HepG2 (cell line): ENCODE results near the gene ZNF783. TPM values are rescaled to one million over a fixed set of nuclear protein-coding genes. Genes with fewer than 3 reads are reported as not detected.

ENCODE experiments used
- ATRX ChIP-seq: sonication (generic); formaldehyde crosslinking; IDR thresholded peaks from 2 replicates; pipeline ENCODE4 v1.4.0; 2020; ENCODE audit warnings: missing genetic modification reagents, borderline replicate concordance
- CHD2 ChIP-seq: IDR thresholded peaks from 2 replicates; pipeline ENCODE4 v1.6.1; 2011; ENCODE audit warnings: low read depth, low read length, improper control_type of control experiment
- CREB3 ChIP-seq: sonication (generic); formaldehyde crosslinking; IDR thresholded peaks from 2 replicates; pipeline ENCODE4 v1.5.0; 2020; ENCODE audit warnings: missing genetic modification reagents
- CREBL2 ChIP-seq: sonication (generic); formaldehyde crosslinking; IDR thresholded peaks from 2 replicates; pipeline ENCODE4 v1.8.1; 2023; ENCODE audit warnings: missing genetic modification reagents, mild to moderate bottlenecking, borderline replicate concordance
- FOXK1 ChIP-seq: sonication (generic); formaldehyde crosslinking; IDR thresholded peaks from 2 replicates; pipeline ENCODE4 v1.4.0; 2020; ENCODE audit warnings: low read depth, missing genetic modification reagents, borderline replicate concordance
- GATAD2A ChIP-seq: IDR thresholded peaks from 2 replicates; pipeline ENCODE4 v1.6.1; 2016
- HES4 ChIP-seq: sonication (generic); formaldehyde crosslinking; IDR thresholded peaks from 2 replicates; pipeline ENCODE4 v1.9.0; 2021; ENCODE audit warnings: mild to moderate bottlenecking, missing genetic modification reagents, borderline replicate concordance
- HNRNPK ChIP-seq: fragments of 200-400 bp; formaldehyde crosslinking; IDR thresholded peaks from 2 replicates; pipeline ENCODE4 v1.6.1; 2018; ENCODE audit warnings: low read length, low read depth, moderate library complexity, mild to moderate bottlenecking; ENCODE audit not compliant: poor library complexity, severe bottlenecking
- IKZF1 ChIP-seq: fragments of 450-650 bp; IDR thresholded peaks from 2 replicates; pipeline ENCODE4 v1.7.1; 2016
- ISX ChIP-seq: sonication (generic); formaldehyde crosslinking; conservative IDR thresholded peaks from 2 replicates; pipeline ENCODE4 v1.5.0; 2020; ENCODE audit warnings: missing genetic modification reagents
- MTF1 ChIP-seq: sonication (generic); formaldehyde crosslinking; IDR thresholded peaks from 2 replicates; pipeline ENCODE4 v1.5.0; 2020; ENCODE audit warnings: missing genetic modification reagents
- PAWR ChIP-seq: sonication (generic); formaldehyde crosslinking; IDR thresholded peaks from 2 replicates; pipeline ENCODE4 v1.4.0; 2020; ENCODE audit warnings: missing genetic modification reagents, mild to moderate bottlenecking, borderline replicate concordance
- RNF2 ChIP-seq: fragments of 450-650 bp; conservative IDR thresholded peaks from 2 replicates; pipeline ENCODE4 v1.6.1; 2016; ENCODE audit warnings: low read depth
- SALL1 ChIP-seq: sonication (generic); formaldehyde crosslinking; IDR thresholded peaks from 2 replicates; pipeline ENCODE4 v1.8.0; 2022; ENCODE audit warnings: mild to moderate bottlenecking, missing genetic modification reagents
- SCMH1 ChIP-seq: sonication (generic); formaldehyde crosslinking; IDR thresholded peaks from 2 replicates; pipeline ENCODE4 v1.9.0; 2021; ENCODE audit warnings: missing genetic modification reagents, mild to moderate bottlenecking, borderline replicate concordance
- SNRNP70 ChIP-seq: fragments of 200-400 bp; formaldehyde crosslinking; IDR thresholded peaks from 2 replicates; pipeline ENCODE4 v1.6.1; 2017; ENCODE audit warnings: mild to moderate bottlenecking, low read depth, low read length, moderate library complexity
- TRAFD1 ChIP-seq: sonication (generic); formaldehyde crosslinking; IDR thresholded peaks from 2 replicates; pipeline ENCODE4 v1.5.1; 2020; ENCODE audit warnings: missing genetic modification reagents, mild to moderate bottlenecking, borderline replicate concordance
- U2AF1 ChIP-seq: fragments of 200-400 bp; formaldehyde crosslinking; optimal IDR thresholded peaks from 2 replicates; pipeline ENCODE3; 2017; ENCODE audit warnings: mild to moderate bottlenecking, low read depth, low read length
- ZNF207 ChIP-seq: fragments of 450-650 bp; IDR thresholded peaks from 2 replicates; pipeline ENCODE4 v1.6.1; 2016; ENCODE audit warnings: antibody characterized with exemption, borderline replicate concordance
- ZNF235 ChIP-seq: sonication (generic); formaldehyde crosslinking; IDR thresholded peaks from 2 replicates; pipeline ENCODE4 v1.8.1; 2023; ENCODE audit warnings: mild to moderate bottlenecking, missing genetic modification reagents, borderline replicate concordance
- ZNF264 ChIP-seq: sonication (generic); formaldehyde crosslinking; IDR thresholded peaks from 2 replicates; pipeline ENCODE4 v1.4.0; 2020; ENCODE audit warnings: missing genetic modification reagents
- ZNF292 ChIP-seq: sonication (generic); formaldehyde crosslinking; IDR thresholded peaks from 2 replicates; pipeline ENCODE4 v1.8.1; 2022; ENCODE audit warnings: mild to moderate bottlenecking, low read depth, missing genetic modification reagents, borderline replicate concordance
- ZNF317 ChIP-seq: sonication (generic); formaldehyde crosslinking; IDR thresholded peaks from 2 replicates; pipeline ENCODE4 v1.5.0; 2020; ENCODE audit warnings: mild to moderate bottlenecking, missing genetic modification reagents
- ZNF75D ChIP-seq: sonication (generic); formaldehyde crosslinking; IDR thresholded peaks from 2 replicates; pipeline ENCODE4 v1.8.1; 2023; ENCODE audit warnings: missing genetic modification reagents, mild to moderate bottlenecking, borderline replicate concordance
- ZZZ3 ChIP-seq: sonication (generic); formaldehyde crosslinking; IDR thresholded peaks from 2 replicates; pipeline ENCODE4 v1.4.0; 2020; ENCODE audit warnings: missing genetic modification reagents, mild to moderate bottlenecking, borderline replicate concordance
- polyA plus RNA-seq, 8 experiments: library from polyadenylated mRNA; depleted of rRNA in 3 of 8; stranded (reverse) in 7 of 8; unstranded in 1 of 8; fragments of >200 nt; fragmentation: Illumina TruSeq in 4 of 8; extraction: Trizol in 4 of 8; gene quantifications; 2 replicates each; pipeline versions ENCODE4 v1.2.1 to v1.2.3, GENCODE V29; 2011 to 2016; ENCODE audit warnings: low read depth in 4 of 8, missing spikeins in 1 of 8, mixed read lengths in 1 of 8; ENCODE audit not compliant: insufficient read depth in 1 of 8
- total RNA-seq, 5 experiments: library from RNA; depleted of rRNA; stranded (reverse); fragments of >200 nt; fragmentation: Illumina TruSeq; extraction: Trizol; gene quantifications; 2 replicates each; pipeline ENCODE4 v1.2.3, GENCODE V29; 2016; ENCODE audit warnings: low read depth in 1 of 5

The ZNF783 gene
- total and polyA plus RNA-seq, 2 of the 13 experiments (the other 11 are each of a cell fraction or from before 2014, with no cell fraction given) = 4.1 to 5.2 TPM

- TF ChIP-seq ATRX (CRISPR knock-in tag) (no peak), ZNF292 (CRISPR knock-in tag) (no peak), TRAFD1 (CRISPR knock-in tag) (no peak), RNF2 (peak; percentile 99), ZNF264 (CRISPR knock-in tag) (0 out of 2 replicates have a peak, but pooled peaks have one; percentile 65), ZNF235 (CRISPR knock-in tag) (no peak), HES4 (CRISPR knock-in tag) (peak; percentile 98), CHD2 (peak; percentile 77), IKZF1 (no peak), SNRNP70 (no peak), HNRNPK (no peak), CREB3 (peak; percentile 92; the same call in 1 of the 2 replicates), U2AF1 (no peak), FOXK1 (CRISPR knock-in tag) (no peak), PAWR (no peak), ZNF317 (CRISPR knock-in tag) (no peak), SCMH1 (no peak), SALL1 (CRISPR knock-in tag) (peak; percentile 87), ISX (CRISPR knock-in tag) (peak; percentile 6; the same call in 1 of the 2 replicates), ZZZ3 (CRISPR knock-in tag) (no peak), ZNF75D (no peak; the same call in 1 of the 2 replicates), CREBL2 (CRISPR knock-in tag) (no peak), GATAD2A (peak; percentile 48; the same call in 1 of the 2 replicates), MTF1 (CRISPR knock-in tag) (no peak), ZNF207 (no peak)
Observed at GRCh38 chr7:149261829-149262617, at the start of gene ZNF783 (continued).
